IMR-90 (cell line): ENCODE measurements around the gene SYTL1. TPM values are rescaled to one million over a fixed set of nuclear protein-coding genes. Genes with fewer than 3 reads are reported as not detected.

Source experiments
- ATAC-seq: fragments of 200-7000 bp; cut with Tn5 transposase; 2 replicates; pipeline ENCODE4 v1.9.1; 2020; ENCODE audit warnings: low read depth, mild to moderate bottlenecking, moderate library complexity
- BruUV-seq: library from RNA; stranded (reverse); fragments of 400-500 nt; replicated peaks from 2 replicates; lab custom pipeline; 2021; lab: Mats Ljungman, UMichigan
- CTCF ChIA-PET: fragments of 300-600 bp; formaldehyde crosslinking; extraction: SDS; loops from one replicate; lab custom pipeline; 2021; ENCODE audit warnings: antibody characterized with exemption; lab: Yijun Ruan, JAX
- POLR2A ChIA-PET: fragments of 300-600 bp; sonication (Branson Sonifier 250); formaldehyde crosslinking; loops from one replicate; lab custom pipeline; 2022; ENCODE audit warnings: antibody characterized with exemption; ENCODE audit not compliant: unreplicated experiment; lab: Charles Lee
- DNase-seq: peaks from one replicate; pipeline ENCODE4 v3.0.0; 2013
- H2AFZ ChIP-seq: replicated peaks from 2 replicates; pipeline ENCODE3; 2013; ENCODE audit warnings: low read length, mild to moderate bottlenecking; ENCODE audit not compliant: poor library complexity
- H2AK5ac ChIP-seq: 2 replicates; pipeline ENCODE4 v1.6.1; 2013; ENCODE audit warnings: low read depth, low read length, inconsistent platforms
- H2AK9ac ChIP-seq: replicated peaks from 2 replicates; pipeline ENCODE3; 2013; ENCODE audit warnings: mild to moderate bottlenecking, low read depth, low read length, moderate library complexity; ENCODE audit not compliant: poor library complexity
- H2BK120ac ChIP-seq: 2 replicates; pipeline ENCODE4 v1.6.1; 2013; ENCODE audit warnings: low read depth, low read length, inconsistent platforms
- H2BK15ac ChIP-seq: 3 replicates; pipeline ENCODE4 v1.6.1; 2013; ENCODE audit warnings: low read depth, low read length, inconsistent platforms
- H2BK20ac ChIP-seq: 2 replicates; pipeline ENCODE4 v1.6.1; 2013; ENCODE audit warnings: low read depth, mild to moderate bottlenecking, inconsistent platforms, low read length, moderate library complexity
- H2BK5ac ChIP-seq: 2 replicates; pipeline ENCODE4 v1.6.1; 2013; ENCODE audit warnings: mild to moderate bottlenecking, low read depth, low read length, inconsistent platforms; ENCODE audit not compliant: poor library complexity, severe bottlenecking
- H3K14ac ChIP-seq: replicated peaks from 2 replicates; pipeline ENCODE4 v1.6.1; 2013; ENCODE audit warnings: low read depth, low read length, inconsistent platforms
- H3K18ac ChIP-seq: 2 replicates; pipeline ENCODE4 v1.6.1; 2013; ENCODE audit warnings: low read depth, low read length, control low read depth
- H3K23ac ChIP-seq: 2 replicates; pipeline ENCODE4 v1.6.1; 2013; ENCODE audit warnings: low read depth, low read length, inconsistent platforms
- H3K27ac ChIP-seq: 2 replicates; pipeline ENCODE4 v1.5.1; 2013; ENCODE audit warnings: mild to moderate bottlenecking, control low read depth, low read length; ENCODE audit not compliant: insufficient read depth
- H3K27me3 ChIP-seq: 2 replicates; pipeline ENCODE4 v1.6.1; 2013; ENCODE audit warnings: low read length; ENCODE audit not compliant: control insufficient read depth, insufficient read depth
- H3K36me3 ChIP-seq: 2 replicates; pipeline ENCODE4 v1.6.1; 2013; ENCODE audit warnings: low read length, mixed read lengths; ENCODE audit not compliant: control insufficient read depth, insufficient read depth
- H3K4ac ChIP-seq: 2 replicates; pipeline ENCODE4 v1.6.1; 2013; ENCODE audit warnings: low read depth, low read length, inconsistent platforms
- H3K4me1 ChIP-seq: 2 replicates; pipeline ENCODE4 v1.6.1; 2013; ENCODE audit warnings: low read length, mixed read lengths; ENCODE audit not compliant: control insufficient read depth, insufficient read depth
- H3K4me2 ChIP-seq: 2 replicates; pipeline ENCODE4 v1.6.1; 2013; ENCODE audit warnings: low read depth, mild to moderate bottlenecking, control low read depth, low read length, moderate library complexity
- H3K4me3 ChIP-seq: 2 replicates; pipeline ENCODE4 v1.5.1; 2013; ENCODE audit warnings: low read depth, mild to moderate bottlenecking, control low read depth, low read length, moderate library complexity; ENCODE audit not compliant: insufficient read depth
- H3K56ac ChIP-seq: 2 replicates; pipeline ENCODE4 v1.6.1; 2013; ENCODE audit warnings: low read length, inconsistent platforms; ENCODE audit not compliant: insufficient read depth; ENCODE audit errors: extremely low read depth
- H3K79me1 ChIP-seq, 2 experiments: 2 replicates each; pipeline ENCODE4 v1.6.1; 2013; ENCODE audit warnings: low read length in 2 of 2, inconsistent platforms in 1 of 2, low read depth in 1 of 2
- H3K9ac ChIP-seq: 2 replicates; pipeline ENCODE4 v1.6.1; 2013; ENCODE audit warnings: low read depth, low read length, control low read depth
- H3K9me1 ChIP-seq: 2 replicates; pipeline ENCODE4 v1.6.1; 2013; ENCODE audit warnings: low read length, inconsistent platforms; ENCODE audit not compliant: insufficient read depth
- H3K9me3 ChIP-seq: 2 replicates; pipeline ENCODE4 v1.6.1; 2013; ENCODE audit warnings: low read length; ENCODE audit not compliant: control insufficient read depth, insufficient read depth
- H4K20me1 ChIP-seq: 2 replicates; pipeline ENCODE4 v1.6.1; 2013; ENCODE audit warnings: low read length, inconsistent platforms; ENCODE audit not compliant: insufficient read depth
- H4K5ac ChIP-seq: 2 replicates; pipeline ENCODE4 v1.6.1; 2013; ENCODE audit warnings: mild to moderate bottlenecking, low read depth, low read length, control low read depth
- H4K8ac ChIP-seq, 2 experiments: 2 replicates each; pipeline ENCODE4 v1.6.1; 2013; ENCODE audit warnings: low read depth in 2 of 2, low read length in 2 of 2, control low read depth in 1 of 2, inconsistent platforms in 1 of 2
- H4K91ac ChIP-seq: 2 replicates; pipeline ENCODE4 v1.6.1; 2013; ENCODE audit warnings: low read depth, low read length, inconsistent platforms; ENCODE audit not compliant: insufficient read depth
- CHD1 ChIP-seq: IDR thresholded peaks from 2 replicates; pipeline ENCODE4 v1.6.1; 2012; ENCODE audit warnings: low read depth, low read length, improper control_type of control experiment
- CTCF ChIP-seq: conservative IDR thresholded peaks from 2 replicates; pipeline ENCODE4 v1.5.1; 2012; ENCODE audit warnings: mild to moderate bottlenecking, low read depth, low read length, improper control_type of control experiment
- FOS ChIP-seq: fragments of 150-350 bp; IDR thresholded peaks from 2 replicates; pipeline ENCODE4 v1.6.1; 2016; ENCODE audit warnings: low read depth, low read length
- MAFK ChIP-seq: IDR thresholded peaks from 2 replicates; pipeline ENCODE4 v1.6.1; 2012; ENCODE audit warnings: low read depth, low read length, improper control_type of control experiment
- MXI1 ChIP-seq: IDR thresholded peaks from 2 replicates; pipeline ENCODE4 v1.6.1; 2012; ENCODE audit warnings: low read depth, mild to moderate bottlenecking, low read length, moderate library complexity, borderline replicate concordance
- RAD21 ChIP-seq: IDR thresholded peaks from 2 replicates; pipeline ENCODE4 v1.6.1; 2012; ENCODE audit warnings: low read length, improper control_type of control experiment
- SMC3 ChIP-seq: fragments of 150-350 bp; IDR thresholded peaks from 2 replicates; pipeline ENCODE4 v1.6.1; 2016; ENCODE audit warnings: low read depth, mild to moderate bottlenecking, antibody characterized with exemption, low read length, moderate library complexity
- WGBS, 2 experiments: methylation state at CpG; one replicate each; pipeline versions ENCODE4 v1.1.5 to v1.1.7; 2013; ENCODE audit warnings: missing lambda C conversion rate in 2 of 2; ENCODE audit not compliant: insufficient read length in 1 of 2; ENCODE audit errors: extremely low coverage in 2 of 2; 5-methylcytosine and 5-hydroxymethylcytosine counted together
- dilution Hi-C: fragments of 300-500 bp; cut with HindIII; formaldehyde crosslinking; loops from one replicate; pipeline ENCODE4 v1.14.3; 2018; ENCODE audit warnings: low sequenced_read_pairs; ENCODE audit not compliant: unreplicated experiment
- in situ Hi-C: fragments of 300-500 bp; cut with MboI; formaldehyde crosslinking; loops from 3 replicates; pipeline ENCODE4 v1.14.3; 2019; ENCODE audit warnings: low sequenced_read_pairs, inconsistent platforms, mixed read lengths
- intact Hi-C: fragments of 100-400 bp; cut with micrococcal nuclease; formaldehyde crosslinking; loops from 2 replicates; pipeline ENCODE4 v1.10.0; 2022
- polyA plus RNA-seq, 3 experiments: library from polyadenylated mRNA; depleted of rRNA; stranded (reverse); fragments of >200 nt; gene quantifications; 2 replicates each; pipeline ENCODE4 v1.2.3, GENCODE V29; 2012; ENCODE audit warnings: low replicate concordance in 1 of 3
- total RNA-seq: library from RNA; depleted of rRNA; stranded (reverse); fragments of >200 nt; gene quantifications from 2 replicates; pipeline ENCODE4 v1.2.3, GENCODE V29; 2012

Gene SYTL1
- total and polyA plus RNA-seq, 2 of the 4 experiments (the other 2 are of a cell fraction) = 0.18 to 1.0 TPM

GRCh38 chr1:27332536-27333281 is 9.1 kb upstream of the SYTL1 start:
- no peak overlapping the region for H4K8ac ChIP-seq
- peaks cover 38% of the 10 kb centered on the region for H4K20me1 ChIP-seq
- in situ Hi-C loops (no loop called here), dilution Hi-C loops (no loop called here), intact Hi-C loops (no loop called here)
- no TSS peak for BruUV-seq
- H3K56ac ChIP-seq = no peak overlapping the region
- no peak overlapping the region for H4K91ac ChIP-seq
- peak overlapping the region; percentile 27 for H2AFZ ChIP-seq
- CTCF ChIA-PET = interaction anchor here (0.7 to 1.6 kb wide), 7 partner anchors 13 to 274 kb away, joined by 3 to 6 read pairs (median 3); partner anchors contain the start of gene MAP3K6
- no peak overlapping the region for H3K4me3 ChIP-seq
- H3K4ac ChIP-seq = no peak overlapping the region
- peak; percentile 93 for ATAC-seq
- no peak overlapping the region for H3K9ac ChIP-seq
- peak; percentile 60 for TF ChIP-seq RAD21
- no peak for TF ChIP-seq CHD1
- no peak for TF ChIP-seq FOS
- TF ChIP-seq SMC3 = peak; percentile 68
- TF ChIP-seq MAFK = no peak
- peak; percentile 71 for TF ChIP-seq CTCF
- TF ChIP-seq MXI1 = no peak
- H3K14ac ChIP-seq = no peak overlapping the region
- no peaks in the 10 kb centered on the region for H3K9me1 ChIP-seq
- 80% methylated on average over 6 of the region's 11 CpGs; no CpG with 5 or more reads in 1 of the 2 experiments for WGBS, 2 experiments
- H3K4me1 ChIP-seq = no peaks in the 10 kb centered on the region
- POLR2A ChIA-PET = no interaction called here
- H3K27ac ChIP-seq = no peak overlapping the region
- DNase-seq = peak; percentile 16
- H2AK9ac ChIP-seq = peak overlapping the region; percentile 15
- H2BK15ac ChIP-seq = no peak overlapping the region
- H3K18ac ChIP-seq = no peak overlapping the region
- H2BK20ac ChIP-seq = no peak overlapping the region
- H3K36me3 ChIP-seq = peaks cover 53% of the 10 kb centered on the region
- H2AK5ac ChIP-seq = no peak overlapping the region
- H3K27me3 ChIP-seq = no peaks in the 10 kb centered on the region
- H3K9me3 ChIP-seq = no peaks in the 10 kb centered on the region
- peaks cover 11 to 40% of the 10 kb centered on the region in 2 experiments for H3K79me1 ChIP-seq
- no peak overlapping the region for H3K4me2 ChIP-seq
- H2BK120ac ChIP-seq = no peak overlapping the region
- no peak overlapping the region for H3K23ac ChIP-seq
- no peak overlapping the region for H4K5ac ChIP-seq
- no peak overlapping the region for H2BK5ac ChIP-seq
